HepG2 (cell line): ENCODE results near the gene RPSA. TPM values are rescaled to one million over a fixed set of nuclear protein-coding genes. Genes with fewer than 3 reads are reported as not detected.

ENCODE experiments used
- AHR ChIP-seq: IDR thresholded peaks from 2 replicates; pipeline ENCODE4 v1.6.1; 2018; ENCODE audit warnings: missing genetic modification reagents, missing compliant biosample characterization
- CTCF ChIP-seq: sonication (generic); formaldehyde crosslinking; IDR thresholded peaks from 2 replicates; pipeline ENCODE4 v1.5.0; 2020; ENCODE audit warnings: mild to moderate bottlenecking, missing genetic modification reagents, moderate library complexity
- GABPB1 ChIP-seq: IDR thresholded peaks from 2 replicates; pipeline ENCODE4 v1.6.1; 2016; ENCODE audit warnings: mild to moderate bottlenecking, missing genetic modification reagents, moderate library complexity, missing compliant biosample characterization
- KLF16 ChIP-seq, 2 experiments: sonication (generic) in 1 of 2; formaldehyde crosslinking in 1 of 2; IDR thresholded peaks; 2 replicates each; pipeline versions ENCODE4 v1.6.1 to v1.8.0; 2016 to 2023; ENCODE audit warnings: missing genetic modification reagents in 2 of 2, missing compliant biosample characterization in 1 of 2
- RBFOX2 ChIP-seq: fragments of 200-400 bp; formaldehyde crosslinking; IDR thresholded peaks from 2 replicates; pipeline ENCODE4 v1.6.1; 2017; ENCODE audit warnings: low read depth, mild to moderate bottlenecking, low read length
- TP53 ChIP-seq: sonication (generic); formaldehyde crosslinking; conservative IDR thresholded peaks from 2 replicates; pipeline ENCODE4 v1.4.0; 2020; ENCODE audit warnings: missing genetic modification reagents
- ZFP41 ChIP-seq: sonication (generic); formaldehyde crosslinking; IDR thresholded peaks from 2 replicates; pipeline ENCODE4 v1.4.0; 2020; ENCODE audit warnings: mild to moderate bottlenecking, missing genetic modification reagents, borderline replicate concordance
- ZNF318 ChIP-seq: sonication (generic); formaldehyde crosslinking; IDR thresholded peaks from 2 replicates; pipeline ENCODE4 v1.4.0; 2020; ENCODE audit warnings: mild to moderate bottlenecking, missing genetic modification reagents
- ZNF326 ChIP-seq: sonication (generic); formaldehyde crosslinking; IDR thresholded peaks from 2 replicates; pipeline ENCODE4 v1.4.0; 2020; ENCODE audit warnings: missing genetic modification reagents, borderline replicate concordance
- ZNF646 ChIP-seq: sonication (generic); formaldehyde crosslinking; IDR thresholded peaks from 2 replicates; pipeline ENCODE4 v1.9.0; 2021; ENCODE audit warnings: mild to moderate bottlenecking, missing genetic modification reagents
- ZNF672 ChIP-seq: sonication (generic); formaldehyde crosslinking; IDR thresholded peaks from 2 replicates; pipeline ENCODE4 v1.8.1; 2022; ENCODE audit warnings: missing genetic modification reagents
- ZNF713 ChIP-seq: sonication (generic); formaldehyde crosslinking; IDR thresholded peaks from 2 replicates; pipeline ENCODE4 v1.4.0; 2020; ENCODE audit warnings: mild to moderate bottlenecking, missing genetic modification reagents
- polyA plus RNA-seq, 8 experiments: library from polyadenylated mRNA; depleted of rRNA in 3 of 8; stranded (reverse) in 7 of 8; unstranded in 1 of 8; fragments of >200 nt; fragmentation: Illumina TruSeq in 4 of 8; extraction: Trizol in 4 of 8; gene quantifications; 2 replicates each; pipeline versions ENCODE4 v1.2.1 to v1.2.3, GENCODE V29; 2011 to 2016; ENCODE audit warnings: low read depth in 4 of 8, missing spikeins in 1 of 8, mixed read lengths in 1 of 8; ENCODE audit not compliant: insufficient read depth in 1 of 8
- total RNA-seq, 5 experiments: library from RNA; depleted of rRNA; stranded (reverse); fragments of >200 nt; fragmentation: Illumina TruSeq; extraction: Trizol; gene quantifications; 2 replicates each; pipeline ENCODE4 v1.2.3, GENCODE V29; 2016; ENCODE audit warnings: low read depth in 1 of 5

The RPSA gene
- total and polyA plus RNA-seq, 2 of the 13 experiments (the other 11 are each of a cell fraction or from before 2014, with no cell fraction given) = 1,683 to 3,226 TPM

- TF ChIP-seq ZNF646 (CRISPR knock-in tag) (0 out of 2 replicates have a peak, but pooled peaks have one; percentile 21), ZNF672 (CRISPR knock-in tag) (no peak), ZNF318 (CRISPR knock-in tag) (peak; percentile 26; the same call in 1 of the 2 replicates), RBFOX2 (peak; percentile 94), ZNF326 (CRISPR knock-in tag) (no peak), GABPB1 (CRISPR knock-in tag) (peak; percentile 70), CTCF (CRISPR knock-in tag) (no peak), ZFP41 (peak; percentile 79; the same call in 1 of the 2 replicates), ZNF713 (no peak), KLF16 (CRISPR knock-in tag; IDR thresholded peaks at IDR 0.05) (0 out of 4 replicates have a peak, but pooled peaks of 1 of the 2 experiments have one; percentile 37), TP53 (CRISPR knock-in tag) (no peak), AHR (CRISPR knock-in tag) (no peak)
These were observed 22.4 kb upstream of the RPSA start (continued) for GRCh38 chr3:39383881-39384664.
